SU-DHL-6 (cell line): ENCODE results near the gene ART1.
"Not testable (repeated sequence)": the region's sequence is repeated elsewhere in the genome, so short reads cannot be mapped to it uniquely, and the experiment has no call there.

Experiments used
- H2AFZ ChIP-seq: fragments of 200-600 bp; sonication (generic); 2 replicates; pipeline ENCODE4 v1.6.1; 2014; ENCODE audit warnings: low read depth, mild to moderate bottlenecking, moderate library complexity, mixed read lengths, antibody characterized with exemption, low read length; ENCODE audit not compliant: severe bottlenecking
- H3F3A ChIP-seq: fragments of 200-600 bp; shearing (Covaris generic); 2 replicates; pipeline ENCODE4 v1.6.0; 2016; ENCODE audit warnings: antibody characterized with exemption, mild to moderate bottlenecking; ENCODE audit not compliant: insufficient read depth
- H3K27ac ChIP-seq: fragments of 200-600 bp; sonication (generic); 2 replicates; pipeline ENCODE4 v1.5.1; 2016; ENCODE audit warnings: low read depth, mild to moderate bottlenecking, low read length, moderate library complexity, mixed read lengths
- H3K27me3 ChIP-seq: fragments of 200-600 bp; sonication (generic), shearing (Covaris generic); 2 replicates; pipeline ENCODE4 v1.6.0; 2014; ENCODE audit warnings: mild to moderate bottlenecking, low read length
- H3K36me3 ChIP-seq: fragments of 200-600 bp; sonication (generic); 2 replicates; pipeline ENCODE4 v1.6.1; 2014; ENCODE audit warnings: mild to moderate bottlenecking, low read length, mixed read lengths
- H3K4me2 ChIP-seq: fragments of 300-600, 200-600 bp; shearing (Covaris generic), sonication (generic); 2 replicates; pipeline ENCODE4 v1.6.0; 2014; ENCODE audit warnings: low read length, low read depth, mild to moderate bottlenecking; ENCODE audit not compliant: poor library complexity, severe bottlenecking
- H3K4me3 ChIP-seq: fragments of 200-600 bp; sonication (generic); 2 replicates; pipeline ENCODE4 v1.5.1; 2014; ENCODE audit warnings: antibody characterized with exemption, low read length, mild to moderate bottlenecking, mixed read lengths; ENCODE audit not compliant: insufficient read depth, poor library complexity, severe bottlenecking
- H3K79me2 ChIP-seq: fragments of 200-600 bp; sonication (generic); 2 replicates; pipeline ENCODE4 v1.6.1; 2014; ENCODE audit warnings: mild to moderate bottlenecking, low read length, moderate library complexity; ENCODE audit not compliant: insufficient read depth
- H3K9ac ChIP-seq: fragments of 200-600 bp; sonication (generic); 2 replicates; pipeline ENCODE4 v1.7.0; 2014; ENCODE audit warnings: mild to moderate bottlenecking, low read length
- H3K9me2 ChIP-seq: fragments of 200-600 bp; sonication (generic); replicated peaks from 2 replicates; pipeline ENCODE4 v1.6.1; 2014; ENCODE audit warnings: low read length; ENCODE audit not compliant: insufficient read depth
- H3K9me3 ChIP-seq: fragments of 200-600 bp; sonication (generic); 2 replicates; pipeline ENCODE4 v1.6.1; 2014; ENCODE audit warnings: low read length, mixed read lengths; ENCODE audit not compliant: insufficient read depth
- H4K20me1 ChIP-seq: fragments of 200-600 bp; sonication (generic); 2 replicates; pipeline ENCODE4 v1.6.1; 2014; ENCODE audit warnings: low read depth, mild to moderate bottlenecking, antibody characterized with exemption, low read length, moderate library complexity, mixed read lengths
- CTCF ChIP-seq: fragments of 200-600 bp; sonication (generic); IDR thresholded peaks from one replicate; pipeline ENCODE4 v1.5.1; 2017; ENCODE audit warnings: antibody characterized with exemption, mild to moderate bottlenecking, low read length, moderate library complexity; ENCODE audit not compliant: insufficient read depth, poor library complexity, severe bottlenecking
- EZH2phosphoT487 ChIP-seq: fragments of 200-600 bp; sonication (generic), shearing (Covaris generic); conservative IDR thresholded peaks from 2 replicates; pipeline ENCODE4 v1.6.1; 2018; ENCODE audit warnings: mild to moderate bottlenecking, antibody characterized with exemption, low read length, moderate library complexity, mixed read lengths

The ART1 gene

GRCh38 chr11:3641701-3642070, 3.2 kb upstream of the ART1 start, which contains the start of gene ART5:
TSS of gene ART5 (minus strand) at chr11:3641992. CDS start at chr11:3641862, 130 bp downstream.
- no peak within 1 kb of the TSS for H3K27ac ChIP-seq
- H3K4me2 ChIP-seq: no peak within 1 kb of the TSS
- H3K9me3 ChIP-seq: no peaks in the 10 kb centered on the region
- no peaks in the 10 kb centered on the region for H3K79me2 ChIP-seq
- no peaks in the 10 kb centered on the region for H3K36me3 ChIP-seq
- H3K4me3 ChIP-seq: no peak within 1 kb of the TSS
- no peak within 1 kb of the TSS for H3K9ac ChIP-seq
- no peaks in the 10 kb centered on the region for H3K9me2 ChIP-seq
- no peaks in the 10 kb centered on the region for H3F3A ChIP-seq
- H2AFZ ChIP-seq: no peak within 1 kb of the TSS
- TF ChIP-seq CTCF: no peak
- TF ChIP-seq EZH2phosphoT487: no peak
- H3K27me3 ChIP-seq: no peaks in the 10 kb centered on the region
- H4K20me1 ChIP-seq: no peaks in the 10 kb centered on the region

- Histone ChIP-seq H2AFZ (no peak overlapping the region), H3K4me2 (no peak overlapping the region)
These were observed 2.6 kb upstream of the ART1 start for GRCh38 chr11:3642071-3642951.

GRCh38 chr11:3643102-3643546, 1.8 kb upstream of the ART1 start:
- H3K36me3 ChIP-seq, H3F3A ChIP-seq, H4K20me1 ChIP-seq, H3K27ac ChIP-seq, H3K4me2 ChIP-seq, H3K9me3 ChIP-seq, H3K79me2 ChIP-seq, H3K4me3 ChIP-seq, H3K27me3 ChIP-seq, H2AFZ ChIP-seq, H3K9ac ChIP-seq, H3K9me2 ChIP-seq: not testable (repeated sequence)

More at GRCh38 chr11:3642071-3642951, 2.6 kb upstream of the ART1 start:
- no peaks in the 10 kb centered on the region for H3K79me2 ChIP-seq
- H3K9me2 ChIP-seq: no peaks in the 10 kb centered on the region
- no peaks in the 10 kb centered on the region for H3F3A ChIP-seq
- no peak overlapping the region for H3K9ac ChIP-seq
- H3K36me3 ChIP-seq: no peaks in the 10 kb centered on the region
- H3K27me3 ChIP-seq: no peaks in the 10 kb centered on the region
- no peak overlapping the region for H3K27ac ChIP-seq
- H4K20me1 ChIP-seq: no peaks in the 10 kb centered on the region
- H3K4me3 ChIP-seq: no peak overlapping the region
- H3K9me3 ChIP-seq: no peaks in the 10 kb centered on the region
- TF ChIP-seq EZH2phosphoT487: no peak
- no peak for TF ChIP-seq CTCF

GRCh38 chr11:3645552-3645951, 624 bp downstream of the ART1 start:
- TF ChIP-seq EZH2phosphoT487 (no peak), CTCF (no peak)
- Histone ChIP-seq H3K9ac (no peak overlapping the region), H3K9me2 (no peaks in the 10 kb centered on the region), H4K20me1 (no peaks in the 10 kb centered on the region), H3K9me3 (no peaks in the 10 kb centered on the region), H3K27me3 (no peaks in the 10 kb centered on the region), H3K79me2 (no peaks in the 10 kb centered on the region), H3K4me3 (no peak overlapping the region), H3F3A (no peaks in the 10 kb centered on the region), H3K36me3 (no peaks in the 10 kb centered on the region), H3K27ac (no peak overlapping the region), H2AFZ (no peak overlapping the region), H3K4me2 (no peak overlapping the region)

- H3K9ac ChIP-seq, H3K79me2 ChIP-seq, H2AFZ ChIP-seq: not testable (repeated sequence)
These were observed 3.9 kb downstream of the ART1 start for GRCh38 chr11:3648843-3649242.

More at GRCh38 chr11:3648843-3649242, 3.9 kb downstream of the ART1 start:
- H3K27ac ChIP-seq, H3K4me2 ChIP-seq, H3K36me3 ChIP-seq, H4K20me1 ChIP-seq, H3K9me3 ChIP-seq, H3K27me3 ChIP-seq, H3K4me3 ChIP-seq, H3K9me2 ChIP-seq, H3F3A ChIP-seq: not testable (repeated sequence)
